ENCODE measurements around the gene RPUSD3.

DNA sequence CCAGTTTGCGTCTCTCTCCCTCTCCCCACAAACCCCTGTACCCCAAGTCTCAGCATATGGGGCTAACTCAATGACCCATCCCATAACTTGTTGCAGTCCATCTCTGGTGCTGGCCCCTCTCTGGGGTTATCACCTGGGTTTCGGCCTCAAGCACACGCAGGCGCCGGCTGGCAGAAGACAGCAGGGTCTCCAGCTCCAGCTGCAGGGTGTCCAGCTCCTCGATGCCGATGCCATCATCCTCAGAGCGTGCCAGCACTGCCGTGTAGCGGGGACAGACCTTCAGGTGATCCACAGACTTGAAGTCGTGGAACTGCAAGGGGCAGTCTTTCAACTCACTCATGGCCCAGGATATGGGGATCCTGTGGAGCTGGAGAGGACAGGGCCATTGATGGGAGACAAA lies 52.7 kb downstream of the RPUSD3 start:
- TF ChIP-seq, protein P1, sequence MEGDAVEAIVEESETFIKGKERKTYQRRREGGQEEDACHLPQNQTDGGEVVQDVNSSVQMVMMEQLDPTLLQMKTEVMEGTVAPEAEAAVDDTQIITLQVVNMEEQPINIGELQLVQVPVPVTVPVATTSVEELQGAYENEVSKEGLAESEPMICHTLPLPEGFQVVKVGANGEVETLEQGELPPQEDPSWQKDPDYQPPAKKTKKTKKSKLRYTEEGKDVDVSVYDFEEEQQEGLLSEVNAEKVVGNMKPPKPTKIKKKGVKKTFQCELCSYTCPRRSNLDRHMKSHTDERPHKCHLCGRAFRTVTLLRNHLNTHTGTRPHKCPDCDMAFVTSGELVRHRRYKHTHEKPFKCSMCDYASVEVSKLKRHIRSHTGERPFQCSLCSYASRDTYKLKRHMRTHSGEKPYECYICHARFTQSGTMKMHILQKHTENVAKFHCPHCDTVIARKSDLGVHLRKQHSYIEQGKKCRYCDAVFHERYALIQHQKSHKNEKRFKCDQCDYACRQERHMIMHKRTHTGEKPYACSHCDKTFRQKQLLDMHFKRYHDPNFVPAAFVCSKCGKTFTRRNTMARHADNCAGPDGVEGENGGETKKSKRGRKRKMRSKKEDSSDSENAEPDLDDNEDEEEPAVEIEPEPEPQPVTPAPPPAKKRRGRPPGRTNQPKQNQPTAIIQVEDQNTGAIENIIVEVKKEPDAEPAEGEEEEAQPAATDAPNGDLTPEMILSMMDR (IDR thresholded peaks at IDR 0.05), result no peak
- no peak for TF ChIP-seq POLR2A (IDR thresholded peaks at IDR 0.05)
